HG03045 (cell line): ENCODE results near the gene AGBL1.

Experiments used
- ATAC-seq: cut with Tn5 transposase; IDR thresholded peaks from one replicate; pipeline ENCODE4 v1.9.1; 2021; ENCODE audit warnings: mild to moderate bottlenecking, moderate library complexity; ENCODE audit not compliant: unreplicated experiment

The AGBL1 gene

GRCh38 chr15:86905625-86906256 is 826.1 kb downstream of the AGBL1 start:
- no peak for ATAC-seq

- ATAC-seq, result no peak
Observed at GRCh38 chr15:86906376-86906775, 826.7 kb downstream of the AGBL1 start.

GRCh38 chr15:86911022-86911421 is 831.4 kb downstream of the AGBL1 start:
- ATAC-seq, result no peak

- ATAC-seq, result no peak
Observed at GRCh38 chr15:86912661-86913060, 833.0 kb downstream of the AGBL1 start.

GRCh38 chr15:86915811-86916331 is 836.2 kb downstream of the AGBL1 start:
- no peak for ATAC-seq

- no peak for ATAC-seq
Observed at GRCh38 chr15:86916671-86917360, 837.1 kb downstream of the AGBL1 start.

GRCh38 chr15:86917361-86917671 is 837.6 kb downstream of the AGBL1 start:
- no peak for ATAC-seq

- ATAC-seq, result no peak
Observed at GRCh38 chr15:86919581-86919980, 839.9 kb downstream of the AGBL1 start.

- ATAC-seq, result no peak
Observed at GRCh38 chr15:86929461-86929860, 849.8 kb downstream of the AGBL1 start.

GRCh38 chr15:86932456-86932855 is 852.8 kb downstream of the AGBL1 start:
- ATAC-seq, result no peak

- ATAC-seq, result no peak
Observed at GRCh38 chr15:86935841-86936240, 856.2 kb downstream of the AGBL1 start.

- ATAC-seq, result no peak
Observed at GRCh38 chr15:86942285-86942684, 862.6 kb downstream of the AGBL1 start.

- no peak for ATAC-seq
Observed at GRCh38 chr15:86948719-86949118, 869.0 kb downstream of the AGBL1 start.

GRCh38 chr15:86959254-86959653 is 879.6 kb downstream of the AGBL1 start:
- ATAC-seq, result no peak

GRCh38 chr15:86961669-86962068 is 882.0 kb downstream of the AGBL1 start:
- ATAC-seq, result no peak

GRCh38 chr15:86964271-86964670 is 884.6 kb downstream of the AGBL1 start:
- no peak for ATAC-seq

GRCh38 chr15:86968244-86968643 is 888.6 kb downstream of the AGBL1 start:
- ATAC-seq, result no peak

- no peak for ATAC-seq
Observed at GRCh38 chr15:86969364-86969763, 889.7 kb downstream of the AGBL1 start.

- ATAC-seq, result no peak
Observed at GRCh38 chr15:86973284-86973844, 893.7 kb downstream of the AGBL1 start.

- ATAC-seq, result no peak
Observed at GRCh38 chr15:86988033-86988432, 908.4 kb downstream of the AGBL1 start.

GRCh38 chr15:87021751-87022150 is 942.1 kb downstream of the AGBL1 start:
- ATAC-seq, result no peak

GRCh38 chr15:87031540-87032230 is 952.0 kb downstream of the AGBL1 start:
- ATAC-seq, result no peak
